ENCODE measurements around the gene SLC6A11. TPM values are rescaled to one million over a fixed set of nuclear protein-coding genes. Genes with fewer than 3 reads are reported as not detected.

The SLC6A11 gene
- polyA plus RNA-seq, 1 donor (not counting 4 experiments of a cell fraction or from before 2014, with no cell fraction given) = 9.8 TPM

DNA sequence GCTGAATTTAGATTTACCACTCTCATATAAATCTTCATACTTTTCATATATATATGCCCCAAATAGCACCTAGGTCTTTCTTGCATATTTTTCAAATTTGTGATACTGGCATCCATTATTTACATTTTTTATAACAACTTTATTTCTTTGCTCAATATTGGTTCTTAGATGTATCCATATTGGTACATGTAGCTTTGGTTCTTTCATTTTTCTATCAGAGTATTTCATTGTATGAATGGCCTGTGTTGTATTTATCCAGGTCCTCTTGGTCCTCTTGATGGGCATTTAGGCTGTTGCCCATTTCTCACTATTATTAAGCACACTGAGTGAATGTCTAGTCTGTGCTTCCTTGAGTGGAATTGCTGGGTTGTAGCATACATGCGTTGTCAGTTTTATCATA is 8.4 kb downstream of the SLC6A11 start:
- dilution Hi-C loops (cut with MboI; ENCODE audit: extremely low pct_ligation_motif_present, low sequenced_read_pairs) = no loop called here
- FAIRE-seq = no peak
- Histone ChIP-seq H3K79me2 (ENCODE audit: control insufficient read depth, insufficient read depth, low read length) (no peaks in the 10 kb centered on the region), H3K27me3 (ENCODE audit: control insufficient read depth, extremely low read depth, insufficient read depth, low read length) (no peaks in the 10 kb centered on the region), H3K9ac (ENCODE audit: control insufficient read depth, extremely low read depth, insufficient read depth, low read length) (no peak overlapping the region), H3K27ac (ENCODE audit: control insufficient read depth, insufficient read depth, low read length) (no peak overlapping the region), H3K4me2 (ENCODE audit: control insufficient read depth, extremely low read depth, insufficient read depth, low read depth, low read length) (no peak overlapping the region), H3K36me3 (ENCODE audit: control insufficient read depth in 2 of 2, extremely low read depth in 1 of 2, insufficient read depth in 2 of 2, low read length in 2 of 2) (peaks cover 0 to 9% of the 10 kb centered on the region in 2 experiments), H3K9me1 (ENCODE audit: control insufficient read depth, extremely low read depth, insufficient read depth, low read length) (no peaks in the 10 kb centered on the region), H4K20me1 (ENCODE audit: control insufficient read depth, extremely low read depth, insufficient read depth, low read length) (no peaks in the 10 kb centered on the region), H3K4me3 (ENCODE audit: control insufficient read depth in 2 of 3, extremely low read depth in 1 of 3, insufficient read depth in 2 of 3, low read depth in 1 of 3, low read length in 3 of 3) (no peak overlapping the region), H3K4me1 (ENCODE audit: control insufficient read depth, extremely low read depth, insufficient read depth, low read length) (no peaks in the 10 kb centered on the region), H3K9me3 (ENCODE audit: control insufficient read depth, low read depth, low read length) (no peaks in the 10 kb centered on the region), H2AFZ (ENCODE audit: control insufficient read depth, low read length) (no peak overlapping the region)
- DNase-seq (ENCODE audit: low read depth, low spot score) = no peak
- TF ChIP-seq CTCF (optimal IDR thresholded peaks at IDR 0.05 in 1 of 3, IDR thresholded peaks at IDR 0.05 in 1 of 3, conservative IDR thresholded peaks at IDR 0.05 in 1 of 3; ENCODE audit: extremely low read depth in 1 of 3, insufficient read depth in 2 of 3, low read length in 3 of 3) (no peak), EZH2 (IDR thresholded peaks at IDR 0.05; ENCODE audit: low read length) (no peak)

- no peak overlapping the region for H3K4me3 ChIP-seq (ENCODE audit: control insufficient read depth in 2 of 3, extremely low read depth in 1 of 3, insufficient read depth in 2 of 3, low read depth in 1 of 3, low read length in 3 of 3)
Measured at GRCh38 chr3:10833855-10834414, 17.9 kb downstream of the SLC6A11 start.

More at GRCh38 chr3:10833855-10834414, 17.9 kb downstream of the SLC6A11 start:
- Histone ChIP-seq H2AFZ (ENCODE audit: control insufficient read depth, low read length) (no peak overlapping the region), H3K4me1 (ENCODE audit: control insufficient read depth, extremely low read depth, insufficient read depth, low read length) (no peaks in the 10 kb centered on the region), H3K9me3 (ENCODE audit: control insufficient read depth, low read depth, low read length) (no peaks in the 10 kb centered on the region), H3K4me2 (ENCODE audit: control insufficient read depth, extremely low read depth, insufficient read depth, low read depth, low read length) (no peak overlapping the region), H3K9me1 (ENCODE audit: control insufficient read depth, extremely low read depth, insufficient read depth, low read length) (no peaks in the 10 kb centered on the region), H3K79me2 (ENCODE audit: control insufficient read depth, insufficient read depth, low read length) (no peaks in the 10 kb centered on the region), H3K9ac (ENCODE audit: control insufficient read depth, extremely low read depth, insufficient read depth, low read length) (no peak overlapping the region), H3K36me3 (ENCODE audit: control insufficient read depth in 2 of 2, extremely low read depth in 1 of 2, insufficient read depth in 2 of 2, low read length in 2 of 2) (peaks cover 0 to 9% of the 10 kb centered on the region in 2 experiments), H4K20me1 (ENCODE audit: control insufficient read depth, extremely low read depth, insufficient read depth, low read length) (no peaks in the 10 kb centered on the region), H3K27ac (ENCODE audit: control insufficient read depth, insufficient read depth, low read length) (no peak overlapping the region), H3K27me3 (ENCODE audit: control insufficient read depth, extremely low read depth, insufficient read depth, low read length) (no peaks in the 10 kb centered on the region)
- DNase-seq (ENCODE audit: low read depth, low spot score) = no peak
- TF ChIP-seq CTCF (optimal IDR thresholded peaks at IDR 0.05 in 1 of 3, IDR thresholded peaks at IDR 0.05 in 1 of 3, conservative IDR thresholded peaks at IDR 0.05 in 1 of 3; ENCODE audit: extremely low read depth in 1 of 3, insufficient read depth in 2 of 3, low read length in 3 of 3) = no peak
- TF ChIP-seq EZH2 (IDR thresholded peaks at IDR 0.05; ENCODE audit: low read length) = no peak
- no peak for FAIRE-seq
- dilution Hi-C loops (cut with MboI; ENCODE audit: extremely low pct_ligation_motif_present, low sequenced_read_pairs) = no loop called here
